Fibroblast of gingiva (primary cell): Measurements from ENCODE around the gene PARD3.
A peak's percentile ranks its signal among the peaks of the same experiment; 100 is the strongest.
"Not testable (repeated sequence)": the region's sequence is repeated elsewhere in the genome, so short reads cannot be mapped to it uniquely, and the experiment has no call there.

Experiments used
- DNase-seq: peaks from one replicate; pipeline ENCODE4 v3.0.0-alpha.2; 2011; ENCODE audit warnings: low read depth

Gene PARD3

GRCh38 chr10:34297541-34298345 is 517.4 kb downstream of the PARD3 start:
- DNase-seq, result no peak

DNA sequence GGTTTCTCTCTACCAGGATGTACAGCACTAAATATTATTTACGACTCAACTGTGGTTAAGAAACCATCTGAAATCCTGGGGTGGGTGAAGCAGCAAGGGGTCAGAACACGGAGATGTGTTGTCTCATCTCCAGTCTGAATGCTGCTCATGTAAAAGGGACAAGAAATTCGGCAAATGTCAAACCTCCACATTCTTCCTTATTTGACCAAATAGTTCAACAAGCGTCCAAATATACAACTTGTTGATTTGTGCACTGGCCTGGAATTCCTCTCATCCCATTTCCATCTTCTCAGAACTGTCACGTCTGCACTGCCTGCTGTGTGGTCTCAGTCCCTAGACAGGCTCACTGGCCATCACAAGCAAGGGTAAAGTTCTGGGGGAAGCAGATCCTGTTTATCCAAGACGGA is 520.0 kb downstream of the PARD3 start:
- no peak for DNase-seq

DNA sequence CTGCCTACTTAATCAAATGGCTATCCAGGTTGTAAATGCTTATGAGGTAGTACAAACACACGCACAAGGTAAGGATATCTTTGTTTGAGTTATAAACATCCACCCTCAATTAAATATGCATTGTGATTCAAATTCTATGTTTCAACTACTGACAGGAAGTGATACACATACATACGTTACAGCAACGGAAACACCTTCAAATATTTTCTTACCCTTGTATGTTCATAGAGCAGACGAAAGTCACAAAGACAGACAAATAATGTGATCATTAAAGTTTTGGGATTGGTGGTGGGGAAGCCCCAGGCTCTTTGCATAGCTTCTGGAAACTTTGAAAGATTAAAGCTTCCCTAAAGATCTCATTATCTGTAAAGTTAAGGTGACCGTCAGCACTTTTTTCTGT is 521.0 kb downstream of the PARD3 start:
- DNase-seq, result no peak

DNA sequence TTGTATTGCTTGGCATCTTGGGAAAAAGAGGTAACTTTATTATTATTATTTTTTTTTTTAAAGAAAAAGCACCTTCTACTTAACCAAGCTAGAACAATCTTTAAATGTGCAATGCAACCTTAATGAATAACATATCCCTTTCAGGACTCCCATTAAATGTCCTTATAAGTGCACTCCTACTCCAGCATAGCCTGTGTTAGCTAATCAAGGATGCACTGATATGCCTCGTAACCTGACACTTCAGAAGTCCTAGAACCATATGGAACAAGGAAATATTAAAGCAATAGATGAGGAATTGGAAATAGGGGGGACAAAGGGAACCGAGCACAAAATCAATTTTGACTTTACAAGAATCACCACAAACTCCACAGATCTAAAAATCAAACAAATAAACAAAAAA is 522.4 kb downstream of the PARD3 start:
- peak; percentile 15 for DNase-seq

GRCh38 chr10:34292194-34292565 is 522.9 kb downstream of the PARD3 start:
- DNase-seq, result no peak

DNA sequence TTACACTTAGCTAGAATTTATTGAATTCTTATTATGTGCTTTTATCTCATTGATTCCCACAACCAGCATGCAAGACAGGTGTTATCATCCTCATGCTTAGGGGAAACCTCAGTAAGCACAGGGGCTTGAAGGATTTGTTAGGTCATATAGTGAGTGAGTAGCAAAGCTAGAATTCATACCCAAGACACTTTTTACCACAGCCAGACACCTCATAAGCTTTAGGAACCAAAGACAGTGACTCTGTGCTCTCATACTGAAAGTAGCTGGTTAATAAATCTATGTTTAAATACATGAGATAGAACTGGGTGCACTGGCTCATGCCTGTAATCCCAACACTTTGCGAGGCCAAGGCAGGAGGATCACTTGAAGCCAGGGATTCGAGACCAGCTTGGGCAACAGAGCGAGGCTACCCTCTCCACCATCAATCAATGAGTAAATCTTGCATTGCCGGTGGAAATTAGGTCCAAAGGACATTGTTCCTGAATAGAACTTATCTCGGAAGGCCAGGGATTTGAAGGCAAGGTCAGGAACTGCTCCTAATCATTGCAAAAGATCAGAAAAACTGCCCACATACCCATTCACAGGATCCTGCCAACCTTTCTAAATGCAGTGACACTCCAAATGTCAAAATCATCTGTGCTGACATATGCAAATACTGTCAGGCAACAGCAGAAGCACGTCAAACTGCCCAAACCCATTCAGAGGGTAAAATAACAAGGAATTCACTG is 523.5 kb downstream of the PARD3 start:
- DNase-seq, result no peak

DNA sequence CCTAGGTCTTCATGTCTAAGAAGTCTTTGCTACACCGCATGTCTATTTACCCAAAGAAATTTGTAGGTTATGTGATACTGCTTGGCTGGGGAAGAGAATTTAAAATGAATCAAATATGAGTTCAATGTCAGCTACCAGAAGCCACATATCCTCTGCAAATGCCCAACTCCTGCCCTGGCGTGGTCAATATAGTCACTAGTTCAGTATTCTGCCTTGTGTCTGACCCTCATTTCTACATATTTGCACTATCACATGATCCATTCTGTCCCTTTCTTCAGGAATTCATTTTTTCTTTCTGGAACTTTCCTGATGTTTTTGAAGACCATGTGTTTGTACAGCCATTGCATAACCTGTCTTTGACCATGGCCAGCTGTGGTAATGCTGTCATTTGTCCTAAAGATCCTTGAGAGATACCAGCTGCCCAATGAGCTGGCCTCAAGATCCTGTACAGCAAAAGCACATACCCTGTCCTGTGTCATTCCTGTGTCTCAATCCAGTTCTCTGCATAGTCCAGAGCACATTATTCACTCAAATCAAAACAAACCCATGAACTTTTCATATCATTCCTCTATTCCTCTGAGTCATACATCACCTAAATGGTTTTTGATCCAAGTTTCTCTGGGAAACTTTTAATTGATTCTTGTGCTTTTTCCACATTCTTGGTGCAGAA is 524.5 kb downstream of the PARD3 start:
- DNase-seq, result peak; percentile 87

DNA sequence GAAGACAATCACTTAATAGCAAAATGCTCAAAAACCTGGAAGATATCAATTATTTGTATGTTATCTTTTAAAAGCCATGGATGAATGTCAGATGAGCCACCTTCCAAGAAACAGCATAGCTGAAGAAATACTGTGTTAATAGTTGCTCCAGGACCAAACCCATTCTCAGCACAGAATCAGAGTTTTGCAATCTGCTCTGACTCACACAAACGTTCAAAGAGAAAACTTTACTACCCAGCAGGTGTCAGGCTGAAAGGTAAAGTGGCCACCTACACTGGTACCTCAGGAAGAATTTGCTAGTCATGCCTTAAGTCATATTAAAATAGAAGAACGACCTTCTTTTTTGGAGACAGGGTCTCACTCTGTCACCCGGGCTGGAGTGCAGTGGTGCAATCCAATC is 526.5 kb downstream of the PARD3 start:
- no peak for DNase-seq

DNA sequence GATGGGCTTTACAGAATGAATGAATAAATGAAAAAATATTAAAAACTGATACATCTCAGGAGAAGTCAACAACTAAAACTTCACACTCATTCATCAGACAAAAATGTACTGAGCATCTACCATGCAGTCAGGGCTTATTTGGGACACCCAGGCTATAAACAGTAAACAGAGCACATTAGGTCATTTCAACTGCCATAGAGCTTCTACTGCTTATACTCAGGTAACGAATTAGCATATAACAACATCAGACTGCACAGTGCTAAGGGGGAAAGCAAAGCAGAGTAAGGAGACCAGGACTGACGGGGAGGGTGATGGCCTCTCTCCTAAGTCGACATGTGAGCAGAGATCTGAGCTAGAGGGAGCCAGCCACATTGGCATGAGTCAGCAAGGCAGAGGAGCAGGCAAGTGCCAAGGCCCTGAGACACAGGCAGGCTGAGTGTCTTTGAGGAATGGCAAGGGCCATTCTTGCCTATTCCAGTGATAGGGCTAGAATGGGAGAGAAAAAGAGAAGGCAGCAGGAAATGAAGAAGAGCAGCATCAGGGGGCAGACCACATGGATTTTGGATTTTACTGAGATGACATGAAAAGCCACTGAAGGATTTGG is 528.9 kb downstream of the PARD3 start:
- peak; percentile 24 for DNase-seq

- DNase-seq, result peak; percentile 66
Observed at GRCh38 chr10:34281661-34282582, 533.2 kb downstream of the PARD3 start.

- DNase-seq, result peak; percentile 95
Observed at GRCh38 chr10:34280599-34281374, 534.3 kb downstream of the PARD3 start.

GRCh38 chr10:34275626-34276130 is 539.4 kb downstream of the PARD3 start:
- DNase-seq, result no peak

DNA sequence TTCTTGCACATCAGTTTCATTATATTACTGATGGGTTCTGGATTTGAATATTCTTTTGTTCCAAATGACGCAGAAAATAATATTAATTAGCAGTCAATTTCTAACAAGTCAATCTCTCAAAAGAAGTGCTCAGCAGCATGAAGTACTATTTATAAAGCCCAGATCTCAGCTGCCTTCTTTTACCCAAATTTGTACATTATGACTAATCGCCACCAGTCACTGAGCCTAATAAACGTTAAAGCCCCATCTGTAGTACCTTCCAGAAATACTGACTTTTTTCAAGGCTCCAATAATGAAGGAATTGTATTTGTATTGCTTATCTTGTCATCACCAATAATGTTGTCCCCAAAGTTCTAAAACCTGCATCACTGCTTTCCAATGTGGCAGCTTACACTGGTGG is 540.2 kb downstream of the PARD3 start:
- no peak for DNase-seq

GRCh38 chr10:34273340-34273739 is 541.8 kb downstream of the PARD3 start:
- DNase-seq, result no peak

DNA sequence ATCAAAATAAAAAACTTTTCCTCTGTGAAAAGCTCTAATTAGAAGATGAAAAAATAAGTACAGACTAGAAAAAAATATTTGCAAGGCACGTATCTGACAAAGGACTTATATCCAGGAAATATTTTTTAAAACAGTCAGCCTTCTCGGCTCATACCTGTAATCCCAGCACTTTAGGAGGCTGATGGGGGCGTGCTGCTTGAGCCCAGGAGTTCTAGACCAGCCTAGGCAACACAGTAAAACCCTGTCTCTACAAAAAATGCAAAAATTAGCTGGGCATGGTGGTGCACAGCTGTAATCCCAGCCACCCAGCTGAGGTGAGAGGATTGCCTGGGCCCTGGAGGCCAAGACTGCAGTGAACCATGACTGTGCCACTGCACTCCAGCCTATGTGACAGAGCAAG is 542.8 kb downstream of the PARD3 start:
- no peak for DNase-seq

- DNase-seq, result not testable (repeated sequence)
Observed at GRCh38 chr10:34268410-34268809, 546.7 kb downstream of the PARD3 start.

GRCh38 chr10:34262985-34263384 is 552.1 kb downstream of the PARD3 start:
- DNase-seq, result no peak

- no peak for DNase-seq
Observed at GRCh38 chr10:34260904-34261303, 554.2 kb downstream of the PARD3 start.

- DNase-seq, result no peak
Observed at GRCh38 chr10:34256216-34256615, 558.9 kb downstream of the PARD3 start.

GRCh38 chr10:34255035-34255434 is 560.1 kb downstream of the PARD3 start:
- DNase-seq, result no peak
